ENCODE results near the gene STAG1. TPM values are rescaled to one million over a fixed set of nuclear protein-coding genes. Genes with fewer than 3 reads are reported as not detected.

The STAG1 gene
- total and polyA plus RNA-seq, 4 donors, result 4.6 to 28.0 (median 16.6) TPM

- peaks cover 12 to 55% (median 37%) of the 10 kb centered on the region in 4 donors for H3K36me3 ChIP-seq (ENCODE audit: control insufficient read depth in 4 of 4, insufficient read depth in 3 of 4, low read depth in 1 of 4, low read length in 3 of 4)
- DNase-seq (ENCODE audit: low spot score), result no peak
- 92% methylated on average over 5 of the region's 5 CpGs for WGBS
Observed at GRCh38 chr3:136330900-136331299, 421.3 kb downstream of the STAG1 start.

GRCh38 chr3:136329593-136329992 is 422.6 kb downstream of the STAG1 start:
- no peak for DNase-seq (ENCODE audit: low spot score)
- no peak overlapping the region for H3K27ac ChIP-seq (ENCODE audit: low read depth in 1 of 2, low read length in 2 of 2)
- H3K27me3 ChIP-seq (ENCODE audit: control insufficient read depth in 4 of 4, insufficient read depth in 4 of 4, low read length in 3 of 4), result no peaks in the 10 kb centered on the region
- no peak overlapping the region for H3K4me3 ChIP-seq (ENCODE audit: low read depth in 1 of 3, low read length in 3 of 3)
- 84% methylated on average over 5 of the region's 5 CpGs for WGBS
- TF ChIP-seq CTCF (IDR thresholded peaks at IDR 0.05; ENCODE audit: low read depth, low read length, missing input control) (no peak), HNF4A (conservative IDR thresholded peaks at IDR 0.05) (no peak), ATF3 (IDR thresholded peaks at IDR 0.05) (no peak), NR2F2 (IDR thresholded peaks at IDR 0.05) (no peak), RAD21 (IDR thresholded peaks at IDR 0.05) (no peak), GABPA (IDR thresholded peaks at IDR 0.05 in 1 of 2, conservative IDR thresholded peaks at IDR 0.05 in 1 of 2) (no peak), JUND (IDR thresholded peaks at IDR 0.05) (no peak), FOXA2 (IDR thresholded peaks at IDR 0.05) (no peak), RXRA (IDR thresholded peaks at IDR 0.05) (no peak), SP1 (IDR thresholded peaks at IDR 0.05) (no peak), TAF1 (conservative IDR thresholded peaks at IDR 0.05) (no peak), FOXA1 (IDR thresholded peaks at IDR 0.05) (no peak), EGR1 (IDR thresholded peaks at IDR 0.05; ENCODE audit: low read depth in 2 of 2) (no peak), HNF4G (IDR thresholded peaks at IDR 0.05) (no peak), YY1 (IDR thresholded peaks at IDR 0.05) (no peak), MAX (IDR thresholded peaks at IDR 0.05) (no peak), REST (IDR thresholded peaks at IDR 0.05) (no peak), ZBTB33 (IDR thresholded peaks at IDR 0.05) (no peak)
- H3K9ac ChIP-seq (ENCODE audit: low read depth in 1 of 2, low read length in 2 of 2), result no peak overlapping the region
- H3K4me1 ChIP-seq (ENCODE audit: control insufficient read depth in 4 of 4, insufficient read depth in 4 of 4, low read length in 3 of 4), result no peaks in the 10 kb centered on the region
- no peaks in the 10 kb centered on the region for H3K9me3 ChIP-seq (ENCODE audit: control insufficient read depth in 4 of 4, low read length in 3 of 4)
- H3K36me3 ChIP-seq (ENCODE audit: control insufficient read depth in 4 of 4, insufficient read depth in 3 of 4, low read depth in 1 of 4, low read length in 3 of 4), result peaks cover 7 to 49% (median 37%) of the 10 kb centered on the region in 4 donors

More at GRCh38 chr3:136330900-136331299, 421.3 kb downstream of the STAG1 start:
- H3K4me1 ChIP-seq (ENCODE audit: control insufficient read depth in 4 of 4, insufficient read depth in 4 of 4, low read length in 3 of 4), result no peaks in the 10 kb centered on the region
- H3K9me3 ChIP-seq (ENCODE audit: control insufficient read depth in 4 of 4, low read length in 3 of 4), result no peaks in the 10 kb centered on the region
- H3K27ac ChIP-seq (ENCODE audit: low read depth in 1 of 2, low read length in 2 of 2), result no peak overlapping the region
- H3K27me3 ChIP-seq (ENCODE audit: control insufficient read depth in 4 of 4, insufficient read depth in 4 of 4, low read length in 3 of 4), result no peaks in the 10 kb centered on the region
- no peak overlapping the region for H3K4me3 ChIP-seq (ENCODE audit: low read depth in 1 of 3, low read length in 3 of 3)
- no peak overlapping the region for H3K9ac ChIP-seq (ENCODE audit: low read depth in 1 of 2, low read length in 2 of 2)
- TF ChIP-seq HNF4A (conservative IDR thresholded peaks at IDR 0.05), result no peak
- TF ChIP-seq RXRA (IDR thresholded peaks at IDR 0.05), result no peak
- TF ChIP-seq CTCF (IDR thresholded peaks at IDR 0.05; ENCODE audit: low read depth, low read length, missing input control), result no peak
- no peak for TF ChIP-seq EGR1 (IDR thresholded peaks at IDR 0.05; ENCODE audit: low read depth in 2 of 2)
- TF ChIP-seq GABPA (IDR thresholded peaks at IDR 0.05 in 1 of 2, conservative IDR thresholded peaks at IDR 0.05 in 1 of 2), result no peak
